ENCODE measurements around the gene ASCC1. TPM values are rescaled to one million over a fixed set of nuclear protein-coding genes. Genes with fewer than 3 reads are reported as not detected.

ASCC1 gene
- total and polyA plus RNA-seq, 2 of the 13 experiments (the other 11 are each of a cell fraction or from before 2014, with no cell fraction given) = 21.6 to 30.1 TPM

DNA sequence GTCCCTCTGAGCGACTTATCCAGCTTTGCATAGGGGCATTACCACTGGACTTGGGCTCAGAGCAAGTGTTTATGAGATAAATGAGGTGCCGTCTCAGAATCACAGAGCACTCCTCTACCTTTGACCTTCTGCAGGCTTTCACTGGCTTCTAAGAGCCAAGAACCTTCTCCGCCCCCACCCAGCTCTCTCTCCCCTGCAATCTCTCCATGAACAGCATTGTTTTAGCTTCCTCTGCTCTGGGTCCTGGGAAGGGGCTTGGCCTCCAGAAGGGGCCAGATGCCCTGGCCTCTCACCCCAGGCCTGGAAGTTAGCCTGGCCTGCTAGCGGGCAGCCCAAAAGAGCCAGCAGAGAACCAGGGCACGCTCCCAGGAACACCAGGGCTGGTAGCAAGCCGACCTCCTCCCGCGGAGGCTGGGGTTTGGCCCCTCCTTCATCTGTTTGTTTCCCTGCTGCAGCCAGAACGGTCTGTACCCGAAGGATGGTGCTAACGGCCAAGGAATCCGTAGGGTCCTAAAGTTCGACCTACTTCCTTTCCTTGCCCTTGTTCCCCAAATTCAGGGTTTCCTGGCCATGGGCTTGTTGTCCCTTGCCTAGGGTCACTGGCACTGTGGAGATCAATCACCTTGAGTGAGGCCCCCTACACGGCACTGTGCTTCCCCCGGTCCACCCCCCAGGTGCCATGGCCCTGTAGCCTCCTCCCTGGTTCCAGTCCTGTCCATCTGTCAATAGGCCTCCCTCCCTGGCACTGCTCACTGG lies 38.9 kb upstream of the ASCC1 start (continued):
- TF ChIP-seq PCBP2 (optimal IDR thresholded peaks at IDR 0.05; ENCODE audit: low read depth, low read length, poor library complexity, severe bottlenecking) (no peak), FOSL2 (CRISPR knock-in tag; IDR thresholded peaks at IDR 0.05) (0 out of 2 replicates have a peak, but pooled peaks have one; percentile 14), SETDB1 (CRISPR knock-in tag; IDR thresholded peaks at IDR 0.05; ENCODE audit: borderline replicate concordance) (no peak), RFX1 (IDR thresholded peaks at IDR 0.05) (no peak), PAWR (CRISPR knock-in tag; IDR thresholded peaks at IDR 0.05; ENCODE audit: borderline replicate concordance) (no peak), CBX5 (CRISPR knock-in tag; IDR thresholded peaks at IDR 0.05; ENCODE audit: borderline replicate concordance) (no peak), MATR3 (CRISPR knock-in tag; IDR thresholded peaks at IDR 0.05) (no peak), GFI1 (CRISPR knock-in tag; IDR thresholded peaks at IDR 0.05; ENCODE audit: borderline replicate concordance) (no peak), ZNF30 (CRISPR knock-in tag; IDR thresholded peaks at IDR 0.05) (no peak), RNF2 (conservative IDR thresholded peaks at IDR 0.05; ENCODE audit: low read depth) (no peak), ZNF737 (CRISPR knock-in tag; IDR thresholded peaks at IDR 0.05; ENCODE audit: borderline replicate concordance) (no peak), MTF2 (CRISPR knock-in tag; IDR thresholded peaks at IDR 0.05; ENCODE audit: borderline replicate concordance) (no peak), ZNF766 (CRISPR knock-in tag; IDR thresholded peaks at IDR 0.05; ENCODE audit: borderline replicate concordance) (no peak), MTF1 (CRISPR knock-in tag; IDR thresholded peaks at IDR 0.05) (no peak), HNF4G (IDR thresholded peaks at IDR 0.05; ENCODE audit: borderline replicate concordance, low read depth, low read length) (peak; percentile 41; the same call in 1 of the 2 replicates), HNF4G (CRISPR knock-in tag; IDR thresholded peaks at IDR 0.05; ENCODE audit: borderline replicate concordance, low read depth) (no peak), ZFY (CRISPR knock-in tag; IDR thresholded peaks at IDR 0.05) (peak; percentile 63), KDM5A (IDR thresholded peaks at IDR 0.05; ENCODE audit: borderline replicate concordance, low read length) (no peak), RXRB (CRISPR knock-in tag; IDR thresholded peaks at IDR 0.05; ENCODE audit: borderline replicate concordance) (peak; percentile 23; the same call in 1 of the 2 replicates)
- TF ChIP-seq, protein P1, sequence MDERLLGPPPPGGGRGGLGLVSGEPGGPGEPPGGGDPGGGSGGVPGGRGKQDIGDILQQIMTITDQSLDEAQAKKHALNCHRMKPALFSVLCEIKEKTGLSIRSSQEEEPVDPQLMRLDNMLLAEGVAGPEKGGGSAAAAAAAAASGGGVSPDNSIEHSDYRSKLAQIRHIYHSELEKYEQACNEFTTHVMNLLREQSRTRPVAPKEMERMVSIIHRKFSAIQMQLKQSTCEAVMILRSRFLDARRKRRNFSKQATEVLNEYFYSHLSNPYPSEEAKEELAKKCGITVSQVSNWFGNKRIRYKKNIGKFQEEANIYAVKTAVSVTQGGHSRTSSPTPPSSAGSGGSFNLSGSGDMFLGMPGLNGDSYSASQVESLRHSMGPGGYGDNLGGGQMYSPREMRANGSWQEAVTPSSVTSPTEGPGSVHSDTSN (CRISPR knock-in tag; IDR thresholded peaks at IDR 0.05) = no peak
- TF ChIP-seq, protein P2, sequence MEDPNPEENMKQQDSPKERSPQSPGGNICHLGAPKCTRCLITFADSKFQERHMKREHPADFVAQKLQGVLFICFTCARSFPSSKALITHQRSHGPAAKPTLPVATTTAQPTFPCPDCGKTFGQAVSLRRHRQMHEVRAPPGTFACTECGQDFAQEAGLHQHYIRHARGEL (CRISPR knock-in tag; IDR thresholded peaks at IDR 0.05) = no peak
- TF ChIP-seq, protein P3, sequence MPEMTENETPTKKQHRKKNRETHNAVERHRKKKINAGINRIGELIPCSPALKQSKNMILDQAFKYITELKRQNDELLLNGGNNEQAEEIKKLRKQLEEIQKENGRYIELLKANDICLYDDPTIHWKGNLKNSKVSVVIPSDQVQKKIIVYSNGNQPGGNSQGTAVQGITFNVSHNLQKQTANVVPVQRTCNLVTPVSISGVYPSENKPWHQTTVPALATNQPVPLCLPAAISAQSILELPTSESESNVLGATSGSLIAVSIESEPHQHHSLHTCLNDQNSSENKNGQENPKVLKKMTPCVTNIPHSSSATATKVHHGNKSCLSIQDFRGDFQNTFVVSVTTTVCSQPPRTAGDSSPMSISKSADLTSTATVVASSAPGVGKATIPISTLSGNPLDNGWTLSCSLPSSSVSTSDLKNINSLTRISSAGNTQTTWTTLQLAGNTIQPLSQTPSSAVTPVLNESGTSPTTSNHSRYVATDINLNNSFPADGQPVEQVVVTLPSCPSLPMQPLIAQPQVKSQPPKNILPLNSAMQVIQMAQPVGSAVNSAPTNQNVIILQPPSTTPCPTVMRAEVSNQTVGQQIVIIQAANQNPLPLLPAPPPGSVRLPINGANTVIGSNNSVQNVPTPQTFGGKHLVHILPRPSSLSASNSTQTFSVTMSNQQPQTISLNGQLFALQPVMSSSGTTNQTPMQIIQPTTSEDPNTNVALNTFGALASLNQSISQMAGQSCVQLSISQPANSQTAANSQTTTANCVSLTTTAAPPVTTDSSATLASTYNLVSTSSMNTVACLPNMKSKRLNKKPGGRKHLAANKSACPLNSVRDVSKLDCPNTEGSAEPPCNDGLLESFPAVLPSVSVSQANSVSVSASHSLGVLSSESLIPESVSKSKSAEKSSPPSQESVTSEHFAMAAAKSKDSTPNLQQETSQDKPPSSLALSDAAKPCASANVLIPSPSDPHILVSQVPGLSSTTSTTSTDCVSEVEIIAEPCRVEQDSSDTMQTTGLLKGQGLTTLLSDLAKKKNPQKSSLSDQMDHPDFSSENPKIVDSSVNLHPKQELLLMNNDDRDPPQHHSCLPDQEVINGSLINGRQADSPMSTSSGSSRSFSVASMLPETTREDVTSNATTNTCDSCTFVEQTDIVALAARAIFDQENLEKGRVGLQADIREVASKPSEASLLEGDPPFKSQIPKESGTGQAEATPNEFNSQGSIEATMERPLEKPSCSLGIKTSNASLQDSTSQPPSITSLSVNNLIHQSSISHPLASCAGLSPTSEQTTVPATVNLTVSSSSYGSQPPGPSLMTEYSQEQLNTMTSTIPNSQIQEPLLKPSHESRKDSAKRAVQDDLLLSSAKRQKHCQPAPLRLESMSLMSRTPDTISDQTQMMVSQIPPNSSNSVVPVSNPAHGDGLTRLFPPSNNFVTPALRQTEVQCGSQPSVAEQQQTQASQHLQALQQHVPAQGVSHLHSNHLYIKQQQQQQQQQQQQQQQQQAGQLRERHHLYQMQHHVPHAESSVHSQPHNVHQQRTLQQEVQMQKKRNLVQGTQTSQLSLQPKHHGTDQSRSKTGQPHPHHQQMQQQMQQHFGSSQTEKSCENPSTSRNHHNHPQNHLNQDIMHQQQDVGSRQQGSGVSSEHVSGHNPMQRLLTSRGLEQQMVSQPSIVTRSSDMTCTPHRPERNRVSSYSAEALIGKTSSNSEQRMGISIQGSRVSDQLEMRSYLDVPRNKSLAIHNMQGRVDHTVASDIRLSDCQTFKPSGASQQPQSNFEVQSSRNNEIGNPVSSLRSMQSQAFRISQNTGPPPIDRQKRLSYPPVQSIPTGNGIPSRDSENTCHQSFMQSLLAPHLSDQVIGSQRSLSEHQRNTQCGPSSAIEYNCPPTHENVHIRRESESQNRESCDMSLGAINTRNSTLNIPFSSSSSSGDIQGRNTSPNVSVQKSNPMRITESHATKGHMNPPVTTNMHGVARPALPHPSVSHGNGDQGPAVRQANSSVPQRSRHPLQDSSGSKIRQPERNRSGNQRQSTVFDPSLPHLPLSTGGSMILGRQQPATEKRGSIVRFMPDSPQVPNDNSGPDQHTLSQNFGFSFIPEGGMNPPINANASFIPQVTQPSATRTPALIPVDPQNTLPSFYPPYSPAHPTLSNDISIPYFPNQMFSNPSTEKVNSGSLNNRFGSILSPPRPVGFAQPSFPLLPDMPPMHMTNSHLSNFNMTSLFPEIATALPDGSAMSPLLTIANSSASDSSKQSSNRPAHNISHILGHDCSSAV (CRISPR knock-in tag; IDR thresholded peaks at IDR 0.05; ENCODE audit: borderline replicate concordance) = no peak

All from HepG2 (cell line).